ENCODE data around the gene CTTN.

Gene CTTN

DNA sequence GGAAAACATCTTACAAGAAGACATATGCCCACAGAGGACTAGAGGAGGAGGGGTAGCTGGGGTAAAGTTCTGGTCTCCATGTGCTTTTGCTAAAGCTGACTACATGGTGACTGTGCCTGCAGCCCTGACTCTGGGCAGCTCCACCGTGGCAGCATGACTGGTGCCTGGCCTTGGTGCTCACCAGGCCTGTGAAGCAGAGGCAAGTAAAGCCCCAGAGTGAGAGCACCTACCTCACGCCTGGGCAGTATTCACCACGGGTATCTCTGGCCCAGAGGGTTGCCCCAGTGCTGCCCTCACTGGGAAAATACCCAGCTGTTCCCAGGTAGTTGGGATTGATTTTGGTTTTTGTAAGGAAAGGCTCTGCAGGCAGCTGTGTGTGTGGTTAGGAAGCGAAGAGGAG lies 78.3 kb downstream of the CTTN start:
- no peak for DNase-seq (ENCODE audit: low read depth in 2 of 2)

DNA sequence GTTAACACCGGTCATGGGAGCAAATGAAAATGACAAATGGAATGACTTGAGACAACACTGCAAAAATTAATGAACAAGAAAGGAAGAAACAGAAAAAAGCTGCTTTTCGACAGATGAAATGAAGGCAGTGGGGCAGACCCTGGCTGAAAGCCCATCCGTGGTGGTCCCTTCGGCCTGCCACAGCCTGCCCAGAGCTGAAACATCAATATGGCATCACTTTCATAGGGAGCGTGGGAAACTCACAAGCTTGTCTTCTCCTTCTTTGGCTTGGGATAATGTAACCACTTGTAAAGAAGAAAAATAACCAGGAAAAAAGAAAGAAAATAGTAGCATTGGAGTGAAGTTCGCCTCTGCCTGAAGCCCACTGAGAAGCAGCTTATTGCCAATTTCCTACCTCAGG lies 78.8 kb downstream of the CTTN start:
- no peak for DNase-seq (ENCODE audit: low read depth in 2 of 2)

DNA sequence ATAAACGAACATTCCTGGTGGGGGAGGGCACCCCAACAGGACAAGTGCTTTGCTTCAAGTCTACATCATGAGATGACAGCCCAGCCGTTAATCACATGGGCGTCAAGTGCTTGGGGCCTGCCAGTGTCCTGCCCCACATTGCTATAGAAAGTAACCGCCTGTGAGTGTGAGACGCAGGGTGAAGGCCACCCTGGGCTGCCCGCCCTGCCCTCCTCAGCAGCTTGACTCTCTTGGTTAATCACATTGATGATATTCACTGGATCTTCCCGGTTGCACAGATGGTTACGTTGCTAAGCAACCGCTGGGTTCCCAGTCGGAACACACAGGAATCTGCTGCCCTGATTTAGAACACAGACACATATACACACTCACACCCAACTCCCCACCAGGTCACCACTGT lies 79.3 kb downstream of the CTTN start:
- DNase-seq (ENCODE audit: low read depth in 2 of 2) = no peak

DNA sequence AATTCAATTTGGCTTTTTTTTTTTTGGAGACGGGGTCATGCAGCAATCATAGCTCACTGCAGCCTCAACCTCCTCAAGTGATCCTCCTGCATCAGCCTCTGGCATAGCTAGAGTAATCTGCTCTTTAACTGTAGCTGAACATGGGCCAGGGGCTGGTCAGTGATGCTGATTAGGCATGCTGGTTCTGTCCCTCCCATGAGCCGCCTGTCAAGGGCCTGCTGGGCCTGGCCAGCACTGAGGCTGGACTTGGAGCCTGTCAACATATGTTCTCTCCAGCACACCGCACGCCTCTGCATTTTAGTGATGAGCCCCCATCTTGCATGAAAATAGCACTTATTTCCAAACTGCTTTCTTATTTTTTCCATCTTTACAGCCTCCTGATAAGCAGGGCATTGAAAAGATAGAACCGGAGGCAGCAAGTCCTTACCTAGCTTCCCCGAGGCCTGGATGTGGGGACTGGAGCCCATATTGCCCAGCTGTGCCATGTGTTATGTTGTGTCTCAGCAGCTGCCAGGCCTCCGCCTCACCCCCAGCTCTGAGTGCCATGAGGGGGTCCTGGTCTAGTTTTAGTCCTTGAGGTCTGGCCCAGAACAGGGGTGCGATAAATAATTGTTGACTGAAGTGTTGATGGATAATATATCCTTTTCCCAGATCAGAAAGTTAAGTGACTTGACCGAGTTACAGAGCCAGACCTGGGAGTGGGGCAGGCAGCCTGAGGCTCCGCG lies 80.0 kb downstream of the CTTN start:
- no peak for DNase-seq (ENCODE audit: low read depth in 2 of 2)

DNA sequence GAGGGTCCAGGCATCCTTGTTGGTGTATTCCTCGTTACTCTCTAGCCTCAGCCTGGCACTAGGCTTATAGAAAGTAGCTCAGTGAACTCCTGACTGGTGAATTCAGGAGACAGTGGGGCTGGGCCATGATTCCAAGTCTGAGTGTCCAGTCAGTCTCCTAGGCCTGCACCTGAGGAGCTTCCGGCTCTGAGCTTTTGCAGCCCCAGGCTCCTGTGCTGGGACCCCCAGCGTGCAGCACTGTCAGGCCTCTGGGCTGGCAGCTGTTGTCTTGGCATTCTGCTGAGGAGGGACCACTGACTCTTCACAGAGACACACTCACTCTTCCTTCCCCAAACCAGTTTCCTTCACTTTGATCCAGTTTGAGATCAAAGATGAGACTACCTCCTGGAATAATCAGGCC lies 82.4 kb downstream of the CTTN start:
- DNase-seq (ENCODE audit: low read depth in 2 of 2) = no peak

DNA sequence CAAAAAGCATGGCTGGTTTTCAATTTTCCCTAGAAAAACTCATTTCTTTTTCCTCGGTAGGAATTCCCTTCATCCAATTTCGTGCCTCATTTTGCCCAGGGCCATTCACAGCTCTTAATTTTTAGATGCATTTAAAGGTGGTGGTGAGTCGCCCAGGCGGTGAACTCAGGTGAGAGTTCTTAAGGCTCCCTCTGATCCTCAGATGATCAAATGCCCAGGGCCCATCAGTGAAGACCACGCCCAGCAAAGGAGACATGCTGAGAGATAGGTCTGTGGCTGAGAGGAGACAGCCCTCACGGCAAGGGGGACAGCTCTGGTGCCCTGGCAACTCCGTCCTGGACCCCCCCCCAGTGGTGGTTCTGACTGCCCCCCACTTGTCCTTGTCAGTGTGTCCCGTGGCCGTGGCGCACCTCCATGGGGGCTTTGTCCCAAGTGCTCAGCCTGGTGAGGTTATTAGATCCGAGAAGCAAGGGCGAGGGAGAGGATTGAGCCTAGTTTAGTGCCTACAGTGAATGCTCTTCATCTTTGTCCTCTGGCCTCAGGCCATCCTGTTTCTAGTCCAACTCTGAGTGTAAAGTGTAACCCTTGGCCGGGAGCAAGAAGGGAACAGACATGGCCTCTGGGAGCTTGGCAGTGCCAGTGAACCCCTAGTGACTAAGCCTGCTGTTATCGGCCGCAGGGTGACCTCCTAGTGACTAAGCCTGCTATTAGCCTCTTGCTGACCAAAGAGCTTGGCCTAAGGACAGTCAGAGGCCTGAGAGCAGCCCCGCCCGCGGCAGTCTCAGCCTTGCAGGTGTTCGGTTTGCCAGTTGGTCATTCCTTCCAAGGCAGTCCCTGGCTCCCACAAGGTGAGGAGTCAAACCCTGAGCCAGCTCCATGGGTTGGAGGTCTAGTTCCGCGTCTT lies 83.5 kb downstream of the CTTN start:
- no peak for DNase-seq (ENCODE audit: low read depth in 2 of 2)

DNA sequence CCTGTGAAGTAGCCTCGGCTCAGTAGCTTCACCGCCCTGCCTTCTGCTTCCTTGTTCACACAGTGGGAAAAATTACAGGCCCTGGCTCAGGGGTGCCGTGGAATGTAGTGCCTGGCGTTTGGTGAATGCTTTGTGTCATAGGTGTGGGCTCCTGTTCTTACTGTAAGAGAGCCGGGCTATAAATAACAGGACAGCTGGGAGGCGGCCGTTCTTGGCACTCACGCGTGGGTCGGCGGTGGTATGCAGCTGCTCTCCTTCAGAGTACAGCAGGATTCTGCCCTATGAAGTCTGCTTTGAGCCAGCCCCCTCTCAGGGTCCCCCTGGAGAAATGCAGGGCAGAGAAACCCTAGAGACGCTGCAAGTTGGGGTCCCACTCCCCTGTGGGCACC lies 84.2 kb downstream of the CTTN start:
- DNase-seq (ENCODE audit: low read depth in 2 of 2) = no peak

DNA sequence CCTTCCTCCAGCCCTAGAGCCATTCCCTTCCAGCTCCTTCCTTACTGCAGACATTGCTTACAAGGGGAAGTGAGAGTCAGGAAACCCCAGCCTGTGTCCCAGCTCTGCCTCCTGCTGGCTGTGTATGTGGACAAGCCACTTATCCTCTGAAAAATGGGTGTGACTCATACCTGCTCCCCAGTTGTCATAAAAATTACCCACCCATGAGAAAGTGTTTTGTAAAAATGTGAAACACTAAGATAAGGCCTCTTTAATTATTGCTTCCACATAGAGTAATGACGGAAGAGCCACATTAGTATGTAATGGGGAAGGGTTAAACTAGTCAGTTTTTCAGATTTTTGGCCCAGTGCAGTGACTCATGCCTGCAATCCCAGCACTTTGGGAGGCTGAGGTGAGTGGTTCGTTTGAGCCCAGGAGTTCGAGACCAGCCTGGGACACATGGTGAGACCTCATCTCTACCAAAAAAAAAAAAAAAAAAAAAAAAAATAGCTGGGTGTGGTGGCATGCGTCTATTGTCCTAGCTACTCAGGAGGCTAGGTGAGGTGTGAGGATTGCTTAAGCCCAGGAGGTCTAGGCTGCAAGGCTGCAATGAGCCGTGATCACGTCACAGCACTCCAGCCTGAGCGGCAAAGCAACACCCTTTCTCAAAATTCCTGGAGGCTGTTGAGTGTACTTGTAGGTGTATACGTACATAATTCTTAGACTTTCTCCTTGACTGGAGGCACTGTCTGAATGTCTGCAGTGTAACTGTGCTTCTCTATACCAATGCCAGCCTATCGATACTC lies 84.9 kb downstream of the CTTN start:
- DNase-seq (ENCODE audit: low read depth in 2 of 2) = no peak

DNA sequence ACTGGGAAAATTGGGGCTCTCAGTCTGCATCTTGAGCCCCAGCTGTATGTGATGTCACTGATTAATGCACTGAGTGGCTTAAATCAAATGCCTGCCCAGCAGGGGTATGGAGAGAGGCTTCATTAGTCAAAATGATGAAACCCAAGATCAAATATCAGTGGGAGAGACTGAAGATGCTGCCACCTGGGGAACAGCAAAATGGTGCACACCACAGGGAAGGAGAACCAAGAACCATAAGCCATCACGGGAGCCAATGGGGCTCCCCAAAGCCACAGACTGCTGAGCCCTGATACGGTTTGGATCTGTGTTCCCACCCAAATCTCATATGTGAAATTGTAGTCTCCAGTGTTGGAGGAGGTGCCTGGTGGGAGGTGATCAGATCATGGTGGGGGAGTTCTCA lies 85.6 kb downstream of the CTTN start:
- no peak for DNase-seq (ENCODE audit: low read depth in 2 of 2)

DNA sequence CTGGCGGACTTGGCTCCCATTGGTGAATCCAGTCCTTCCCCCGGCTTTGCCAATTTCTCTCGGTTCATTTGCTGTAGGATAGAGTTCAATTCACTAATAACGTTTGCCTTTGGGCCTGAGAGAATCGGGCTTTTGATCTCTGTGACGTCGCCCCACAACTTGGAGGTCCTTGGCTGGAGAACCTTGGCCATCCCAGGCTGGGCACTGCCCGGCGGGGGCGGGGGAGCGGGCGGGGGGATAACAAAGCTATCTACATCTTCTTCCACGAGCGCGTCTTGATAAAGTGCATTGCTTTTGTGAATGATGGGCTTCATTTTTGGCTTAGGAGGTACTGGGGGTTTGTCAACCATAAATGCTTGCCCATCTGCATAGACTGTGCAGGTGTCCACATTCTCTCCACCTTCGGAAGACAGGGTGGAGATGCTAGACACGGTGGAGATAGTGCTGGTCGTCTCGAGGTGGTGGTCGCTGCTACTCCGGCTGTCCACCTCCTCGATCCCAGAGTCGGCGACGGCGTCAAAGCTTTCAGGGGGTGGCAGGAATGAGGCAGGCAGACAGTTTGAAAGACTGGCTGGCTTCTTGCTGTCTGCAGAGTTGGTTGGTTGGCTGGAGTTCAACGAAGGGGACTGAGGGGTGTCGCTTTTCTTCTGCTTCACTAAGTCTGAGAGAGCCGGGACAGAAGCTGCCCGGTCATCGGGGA lies 87.1 kb downstream of the CTTN start:
- no peak for DNase-seq (ENCODE audit: low read depth in 2 of 2)

DNA sequence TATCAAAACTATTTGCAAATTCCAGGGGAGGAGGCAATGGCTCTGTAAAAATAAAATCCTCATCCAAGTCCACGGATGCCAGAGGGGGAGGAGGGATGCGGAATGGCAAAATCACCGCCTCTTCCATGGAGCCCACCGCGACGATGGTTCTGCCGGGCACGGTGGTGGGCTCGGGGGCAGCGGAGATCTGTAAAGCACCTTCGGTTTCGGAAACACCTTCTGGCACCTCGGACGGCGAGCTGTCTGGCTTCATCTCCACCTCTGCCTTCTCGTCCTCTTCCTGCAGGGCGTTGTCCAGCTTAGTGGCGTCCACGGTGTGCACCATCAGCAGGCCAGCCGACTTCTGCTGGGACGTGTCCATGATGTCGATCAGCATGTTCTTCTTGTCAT lies 87.7 kb downstream of the CTTN start:
- DNase-seq (ENCODE audit: low read depth in 2 of 2) = no peak
